ENCODE results near the gene ACTL6B.

DNA sequence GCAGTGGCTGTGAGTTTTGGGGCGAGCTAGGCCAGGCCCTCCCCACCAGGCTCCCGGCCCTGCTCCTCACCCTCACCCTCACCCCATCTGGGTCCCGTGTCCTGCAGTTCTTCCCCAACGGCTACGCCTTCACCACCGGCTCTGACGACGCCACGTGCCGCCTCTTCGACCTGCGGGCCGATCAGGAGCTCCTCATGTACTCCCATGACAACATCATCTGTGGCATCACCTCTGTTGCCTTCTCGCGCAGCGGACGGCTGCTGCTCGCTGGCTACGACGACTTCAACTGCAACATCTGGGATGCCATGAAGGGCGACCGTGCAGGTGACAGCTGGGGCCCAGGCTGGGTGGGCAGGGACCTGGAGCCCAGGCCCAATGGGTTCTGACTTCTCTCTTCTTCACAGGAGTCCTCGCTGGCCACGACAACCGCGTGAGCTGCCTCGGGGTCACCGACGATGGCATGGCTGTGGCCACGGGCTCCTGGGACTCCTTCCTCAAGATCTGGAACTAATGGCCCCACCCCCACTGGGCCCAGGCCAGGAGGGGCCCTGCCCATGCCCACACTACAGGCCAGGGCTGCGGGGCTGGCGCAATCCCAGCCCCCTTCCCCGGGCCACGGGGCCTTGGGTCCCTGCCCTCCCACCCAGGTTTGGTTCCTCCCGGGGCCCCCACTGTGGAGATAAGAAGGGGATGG, 22.2 kb upstream of the ACTL6B start:
- TF ChIP-seq ZMYM4 (CRISPR knock-in tag; IDR thresholded peaks at IDR 0.05) (no peak), GABPB1 (CRISPR knock-in tag; IDR thresholded peaks at IDR 0.05) (no peak), ZFX (CRISPR knock-in tag; IDR thresholded peaks at IDR 0.05; ENCODE audit: low read depth) (no peak), EP300 (IDR thresholded peaks at IDR 0.05; ENCODE audit: low read depth in 2 of 2, low read length in 2 of 2) (no peak), EP300 (CRISPR knock-in tag; IDR thresholded peaks at IDR 0.05; ENCODE audit: borderline replicate concordance) (no peak), ZNF605 (CRISPR knock-in tag; IDR thresholded peaks at IDR 0.05) (no peak), SMARCC2 (IDR thresholded peaks at IDR 0.05) (no peak), ZNF329 (CRISPR knock-in tag; IDR thresholded peaks at IDR 0.05; ENCODE audit: low read depth) (no peak), KDM5B (CRISPR knock-in tag; IDR thresholded peaks at IDR 0.05; ENCODE audit: borderline replicate concordance) (no peak), KLF16 (CRISPR knock-in tag; IDR thresholded peaks at IDR 0.05) (no peak), JUND (CRISPR knock-in tag; IDR thresholded peaks at IDR 0.05) (no peak), ISX (CRISPR knock-in tag; conservative IDR thresholded peaks at IDR 0.05) (no peak), SPEN (CRISPR knock-in tag; IDR thresholded peaks at IDR 0.05; ENCODE audit: low read depth) (no peak)
- TF ChIP-seq, protein P1, sequence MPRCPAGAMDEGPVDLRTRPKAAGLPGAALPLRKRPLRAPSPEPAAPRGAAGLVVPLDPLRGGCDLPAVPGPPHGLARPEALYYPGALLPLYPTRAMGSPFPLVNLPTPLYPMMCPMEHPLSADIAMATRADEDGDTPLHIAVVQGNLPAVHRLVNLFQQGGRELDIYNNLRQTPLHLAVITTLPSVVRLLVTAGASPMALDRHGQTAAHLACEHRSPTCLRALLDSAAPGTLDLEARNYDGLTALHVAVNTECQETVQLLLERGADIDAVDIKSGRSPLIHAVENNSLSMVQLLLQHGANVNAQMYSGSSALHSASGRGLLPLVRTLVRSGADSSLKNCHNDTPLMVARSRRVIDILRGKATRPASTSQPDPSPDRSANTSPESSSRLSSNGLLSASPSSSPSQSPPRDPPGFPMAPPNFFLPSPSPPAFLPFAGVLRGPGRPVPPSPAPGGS (CRISPR knock-in tag; IDR thresholded peaks at IDR 0.05): no peak
